Activated CD4-positive, alpha-beta T cell treated with anti-CD3 and anti-CD28 coated beads for 24 hours (primary cell): Measurements from ENCODE around the gene USP47.

Source experiments
- DNase-seq, 2 donors: peaks; one replicate each; pipeline ENCODE4 v3.0.0-alpha.2; 2020; ENCODE audit warnings: low read depth in 2 of 2

USP47 gene

GRCh38 chr11:12003815-12004214 lies 162.0 kb downstream of the USP47 start:
- no peak for DNase-seq

- no peak for DNase-seq
These were observed 163.3 kb downstream of the USP47 start for GRCh38 chr11:12005061-12005460.

GRCh38 chr11:12005476-12005875 lies 163.7 kb downstream of the USP47 start:
- no peak for DNase-seq

GRCh38 chr11:12006552-12007229 lies 164.9 kb downstream of the USP47 start:
- no peak for DNase-seq

GRCh38 chr11:12007230-12007593 lies 165.4 kb downstream of the USP47 start:
- no peak for DNase-seq

GRCh38 chr11:12007769-12008737 lies 166.3 kb downstream of the USP47 start, which contains the start of gene DKK3:
Gene DKK3 (minus strand): TSS chr11:12008626. CDS start chr11:12008582, 44 bp downstream.
- no peak for DNase-seq
